ENCODE data around the gene KLHDC3.

The KLHDC3 gene

GRCh38 chr6:43070028-43070632 lies 56.1 kb downstream of the KLHDC3 start:
- H3K36me3 ChIP-seq (ENCODE audit: control insufficient read depth in 4 of 4, insufficient read depth in 4 of 4, low read length in 3 of 4): peaks cover 5 to 27% (median 18%) of the 10 kb centered on the region in 4 experiments
- H3K4me3 ChIP-seq (ENCODE audit: control insufficient read depth in 1 of 7, extremely low read depth in 1 of 7, insufficient read depth in 4 of 7, low read depth in 2 of 7, low read length in 6 of 7): no peak overlapping the region
- DNase-seq: peak; percentile 71 to 88 (median 83)
- ChIA-PET POLR2A (no interaction called here), CTCF (interaction anchor here (0.7 to 3.8 kb wide), 6 partner anchors 12 to 77 kb away, joined by 4 to 28 read pairs (median 4); no protein-coding TSS in a partner anchor)
- H3K4me1 ChIP-seq (ENCODE audit: control extremely low read depth in 1 of 4, control insufficient read depth in 4 of 4, insufficient read depth in 4 of 4, low read length in 3 of 4): peaks cover 0 to under 1% (median 0%) of the 10 kb centered on the region in 4 experiments
- 89% methylated on average over 5 of the region's 6 CpGs for WGBS (ENCODE audit: insufficient coverage)
- H3K27ac ChIP-seq (ENCODE audit: insufficient read depth in 1 of 2, low read depth in 1 of 2, low read length in 2 of 2, poor library complexity in 1 of 2, severe bottlenecking in 2 of 2): no peak overlapping the region
- H3K9me3 ChIP-seq (ENCODE audit: control extremely low read depth in 1 of 5, control insufficient read depth in 4 of 5, insufficient read depth in 2 of 5, low read depth in 1 of 5, low read length in 4 of 5): no peaks in the 10 kb centered on the region
- H3K27me3 ChIP-seq (replicated peaks in 2 of 5; ENCODE audit: control insufficient read depth in 4 of 5, insufficient read depth in 5 of 5, low read length in 4 of 5): no peaks in the 10 kb centered on the region
